Measurements from ENCODE around the gene RASGRF1. TPM values are rescaled to one million over a fixed set of nuclear protein-coding genes. Genes with fewer than 3 reads are reported as not detected.
A peak's percentile ranks its signal among the peaks of the same experiment; 100 is the strongest.

The RASGRF1 gene
- total RNA-seq, 1 donor from 2014 or later, result 82.6 TPM

- intact Hi-C loops (cut with DNase I), result no loop called here
- no peaks in the 10 kb centered on the region for H3K9me3 ChIP-seq
- no peaks in the 10 kb centered on the region for H3K27me3 ChIP-seq (ENCODE audit: low read depth)
- peak; percentile 89 to 95 for ATAC-seq
- DNase-seq, result no peak
- TF ChIP-seq CTCF (IDR thresholded peaks at IDR 0.05), result no peak
- no peaks in the 10 kb centered on the region for H3K36me3 ChIP-seq
- H3K4me1 ChIP-seq, result peaks cover 26% of the 10 kb centered on the region
- H3K4me3 ChIP-seq, result peak overlapping the region; percentile 3
- peak overlapping the region; percentile 82 for H3K27ac ChIP-seq
Observed at GRCh38 chr15:78951841-78952238, 138.7 kb downstream of the RASGRF1 start.

- H3K4me1 ChIP-seq, result peaks cover 26% of the 10 kb centered on the region
- H3K4me3 ChIP-seq, result peak overlapping the region; percentile 3
- intact Hi-C loops (cut with DNase I), result no loop called here
- no peak for TF ChIP-seq CTCF (IDR thresholded peaks at IDR 0.05)
- ATAC-seq (peak; percentile 51 to 61), DNase-seq (no peak)
- no peaks in the 10 kb centered on the region for H3K36me3 ChIP-seq
- no peaks in the 10 kb centered on the region for H3K27me3 ChIP-seq (ENCODE audit: low read depth)
- no peaks in the 10 kb centered on the region for H3K9me3 ChIP-seq
- peak overlapping the region; percentile 82 for H3K27ac ChIP-seq
Observed at GRCh38 chr15:78950902-78951840, 139.4 kb downstream of the RASGRF1 start.

GRCh38 chr15:78950343-78950742, 140.2 kb downstream of the RASGRF1 start:
- Histone ChIP-seq H3K9me3 (no peaks in the 10 kb centered on the region), H3K27me3 (ENCODE audit: low read depth) (no peaks in the 10 kb centered on the region), H3K27ac (peak overlapping the region; percentile 38), H3K4me3 (no peak overlapping the region), H3K36me3 (no peaks in the 10 kb centered on the region), H3K4me1 (peaks cover 26% of the 10 kb centered on the region)
- ATAC-seq (no peak), DNase-seq (no peak)
- intact Hi-C loops (cut with DNase I), result no loop called here
- TF ChIP-seq CTCF (IDR thresholded peaks at IDR 0.05), result no peak

- intact Hi-C loops (cut with DNase I), result no loop called here
- H3K27me3 ChIP-seq (ENCODE audit: low read depth), result no peaks in the 10 kb centered on the region
- TF ChIP-seq CTCF (IDR thresholded peaks at IDR 0.05), result no peak
- H3K9me3 ChIP-seq, result no peaks in the 10 kb centered on the region
- no peaks in the 10 kb centered on the region for H3K36me3 ChIP-seq
- peaks cover 26% of the 10 kb centered on the region for H3K4me1 ChIP-seq
- no peak overlapping the region for H3K4me3 ChIP-seq
- no peak overlapping the region for H3K27ac ChIP-seq
- no peak for ATAC-seq
- no peak for DNase-seq
Observed at GRCh38 chr15:78949461-78949860, 141.1 kb downstream of the RASGRF1 start.

GRCh38 chr15:78947506-78947905, 143.1 kb downstream of the RASGRF1 start:
- ATAC-seq (no peak), DNase-seq (no peak)
- intact Hi-C loops (cut with DNase I), result no loop called here
- TF ChIP-seq CTCF (IDR thresholded peaks at IDR 0.05), result no peak
- H3K4me3 ChIP-seq, result no peak overlapping the region
- no peaks in the 10 kb centered on the region for H3K36me3 ChIP-seq
- H3K27ac ChIP-seq, result no peak overlapping the region
- no peaks in the 10 kb centered on the region for H3K27me3 ChIP-seq (ENCODE audit: low read depth)
- H3K9me3 ChIP-seq, result no peaks in the 10 kb centered on the region
- peaks cover 38% of the 10 kb centered on the region for H3K4me1 ChIP-seq
